HEK293 (cell line): ENCODE results near the gene SBF2.

Experiments
- ATF2 ChIP-seq: fragments of 450-650 bp; formaldehyde crosslinking; IDR thresholded peaks from 2 replicates; pipeline ENCODE4 v1.5.1; 2016; ENCODE audit warnings: missing biosample characterization, missing genetic modification characterization, low read depth
- CTCF ChIP-seq: fragments of 450-650 bp; formaldehyde crosslinking; IDR thresholded peaks from 2 replicates; pipeline ENCODE4 v1.5.1; 2016; ENCODE audit warnings: missing biosample characterization, missing genetic modification characterization
- EGR2 ChIP-seq: fragments of 450-650 bp; formaldehyde crosslinking; IDR thresholded peaks from 2 replicates; pipeline ENCODE4 v1.5.1; 2016; ENCODE audit warnings: low read depth, missing biosample characterization, missing genetic modification characterization
- GFI1B ChIP-seq: fragments of 450-650 bp; formaldehyde crosslinking; IDR thresholded peaks from 2 replicates; pipeline ENCODE4 v1.5.1; 2016; ENCODE audit warnings: missing biosample characterization, missing genetic modification characterization
- MEIS1 ChIP-seq: sonication (generic); formaldehyde crosslinking; IDR thresholded peaks from 2 replicates; pipeline ENCODE4 v1.8.1; 2022; ENCODE audit warnings: missing genetic modification reagents, mild to moderate bottlenecking, borderline replicate concordance
- ZBTB1 ChIP-seq: fragments of 450-650 bp; formaldehyde crosslinking; IDR thresholded peaks from 2 replicates; pipeline ENCODE4 v1.5.1; 2016; ENCODE audit warnings: missing biosample characterization, missing genetic modification characterization
- ZBTB20 ChIP-seq: fragments of 450-650 bp; formaldehyde crosslinking; IDR thresholded peaks from 2 replicates; pipeline ENCODE4 v1.5.1; 2016; ENCODE audit warnings: missing biosample characterization, missing genetic modification characterization
- ZNF146 ChIP-seq: fragments of 450-650 bp; formaldehyde crosslinking; IDR thresholded peaks from 2 replicates; pipeline ENCODE4 v1.5.1; 2016; ENCODE audit warnings: missing biosample characterization, missing genetic modification characterization
- ZNF23 ChIP-seq: fragments of 450-650 bp; formaldehyde crosslinking; IDR thresholded peaks from 2 replicates; pipeline ENCODE4 v1.5.1; 2016; ENCODE audit warnings: missing biosample characterization, missing genetic modification characterization, borderline replicate concordance
- ZNF548 ChIP-seq: fragments of 450-650 bp; formaldehyde crosslinking; IDR thresholded peaks from 2 replicates; pipeline ENCODE4 v1.5.1; 2016; ENCODE audit warnings: missing biosample characterization, missing genetic modification characterization
- ZNF560 ChIP-seq: fragments of 450-650 bp; formaldehyde crosslinking; IDR thresholded peaks from 2 replicates; pipeline ENCODE4 v1.5.1; 2017; ENCODE audit warnings: missing biosample characterization, missing genetic modification characterization, borderline replicate concordance
- ZNF792 ChIP-seq: fragments of 450-650 bp; formaldehyde crosslinking; IDR thresholded peaks from 2 replicates; pipeline ENCODE4 v1.5.1; 2016; ENCODE audit warnings: missing biosample characterization, missing genetic modification characterization
- TF ChIP-seq, protein P1 (sequence below): fragments of 450-650 bp; formaldehyde crosslinking; optimal IDR thresholded peaks from 2 replicates; pipeline ENCODE3; 2016; ENCODE audit warnings: missing biosample characterization, mild to moderate bottlenecking, missing genetic modification characterization
- TF ChIP-seq, protein P2 (sequence below): fragments of 450-650 bp; formaldehyde crosslinking; IDR thresholded peaks from 2 replicates; pipeline ENCODE4 v1.5.1; 2016; ENCODE audit warnings: missing biosample characterization, missing genetic modification characterization

DNA sequence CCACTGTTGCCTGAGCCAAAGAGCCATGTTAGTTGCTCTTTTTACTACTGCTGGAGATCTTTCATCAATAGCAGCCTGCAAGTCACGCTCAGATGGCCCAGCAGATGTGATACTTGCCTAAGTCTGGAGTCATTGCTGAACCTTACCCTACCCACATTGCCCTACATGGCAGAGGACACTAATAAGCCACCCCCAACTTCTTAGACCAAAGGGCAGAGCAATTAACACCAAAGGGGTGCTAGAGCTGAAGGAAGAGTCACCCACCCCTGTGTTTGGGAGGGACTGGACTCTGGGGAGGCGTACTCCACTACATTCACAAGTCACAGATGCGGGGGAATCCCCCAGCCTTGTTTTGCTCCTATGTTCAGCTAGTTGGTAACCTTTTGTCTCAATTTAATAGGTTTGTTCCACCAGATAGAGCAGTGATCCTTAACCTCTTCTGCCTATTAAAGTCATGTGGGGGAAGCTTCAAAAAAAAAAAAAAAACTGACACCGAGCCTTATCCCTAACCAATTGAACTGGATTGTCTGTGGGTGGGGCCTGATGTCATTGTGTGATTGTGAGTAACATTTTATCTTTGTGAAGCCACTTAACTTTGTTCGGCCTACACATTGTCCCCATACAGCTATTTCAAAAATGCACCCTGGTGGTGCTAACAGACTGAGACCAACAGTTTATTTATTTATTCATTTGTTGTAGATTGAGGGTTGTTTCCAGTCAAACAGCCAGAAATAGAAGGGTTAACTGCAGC is 23.9 kb upstream of the SBF2 start:
- no peak for TF ChIP-seq ZNF792 (tag by site-specific recombination)
- no peak for TF ChIP-seq ZBTB20 (tag by site-specific recombination)
- no peak for TF ChIP-seq ZBTB1 (tag by site-specific recombination)
- TF ChIP-seq CTCF (tag by site-specific recombination), result no peak
- no peak for TF ChIP-seq ZNF560 (tag by site-specific recombination)
- peak; percentile 74 for TF ChIP-seq EGR2 (tag by site-specific recombination)
- TF ChIP-seq, protein P1, sequence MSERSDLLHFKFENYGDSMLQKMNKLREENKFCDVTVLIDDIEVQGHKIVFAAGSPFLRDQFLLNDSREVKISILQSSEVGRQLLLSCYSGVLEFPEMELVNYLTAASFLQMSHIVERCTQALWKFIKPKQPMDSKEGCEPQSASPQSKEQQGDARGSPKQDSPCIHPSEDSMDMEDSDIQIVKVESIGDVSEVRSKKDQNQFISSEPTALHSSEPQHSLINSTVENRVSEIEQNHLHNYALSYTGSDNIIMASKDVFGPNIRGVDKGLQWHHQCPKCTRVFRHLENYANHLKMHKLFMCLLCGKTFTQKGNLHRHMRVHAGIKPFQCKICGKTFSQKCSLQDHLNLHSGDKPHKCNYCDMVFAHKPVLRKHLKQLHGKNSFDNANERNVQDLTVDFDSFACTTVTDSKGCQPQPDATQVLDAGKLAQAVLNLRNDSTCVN (tag by site-specific recombination), result no peak
- no peak for TF ChIP-seq ZNF146 (tag by site-specific recombination)
- no peak for TF ChIP-seq ATF2 (tag by site-specific recombination)
- no peak for TF ChIP-seq ZNF23 (tag by site-specific recombination)
- no peak for TF ChIP-seq MEIS1 (CRISPR knock-in tag)
- no peak for TF ChIP-seq ZNF548
- TF ChIP-seq, protein P2, sequence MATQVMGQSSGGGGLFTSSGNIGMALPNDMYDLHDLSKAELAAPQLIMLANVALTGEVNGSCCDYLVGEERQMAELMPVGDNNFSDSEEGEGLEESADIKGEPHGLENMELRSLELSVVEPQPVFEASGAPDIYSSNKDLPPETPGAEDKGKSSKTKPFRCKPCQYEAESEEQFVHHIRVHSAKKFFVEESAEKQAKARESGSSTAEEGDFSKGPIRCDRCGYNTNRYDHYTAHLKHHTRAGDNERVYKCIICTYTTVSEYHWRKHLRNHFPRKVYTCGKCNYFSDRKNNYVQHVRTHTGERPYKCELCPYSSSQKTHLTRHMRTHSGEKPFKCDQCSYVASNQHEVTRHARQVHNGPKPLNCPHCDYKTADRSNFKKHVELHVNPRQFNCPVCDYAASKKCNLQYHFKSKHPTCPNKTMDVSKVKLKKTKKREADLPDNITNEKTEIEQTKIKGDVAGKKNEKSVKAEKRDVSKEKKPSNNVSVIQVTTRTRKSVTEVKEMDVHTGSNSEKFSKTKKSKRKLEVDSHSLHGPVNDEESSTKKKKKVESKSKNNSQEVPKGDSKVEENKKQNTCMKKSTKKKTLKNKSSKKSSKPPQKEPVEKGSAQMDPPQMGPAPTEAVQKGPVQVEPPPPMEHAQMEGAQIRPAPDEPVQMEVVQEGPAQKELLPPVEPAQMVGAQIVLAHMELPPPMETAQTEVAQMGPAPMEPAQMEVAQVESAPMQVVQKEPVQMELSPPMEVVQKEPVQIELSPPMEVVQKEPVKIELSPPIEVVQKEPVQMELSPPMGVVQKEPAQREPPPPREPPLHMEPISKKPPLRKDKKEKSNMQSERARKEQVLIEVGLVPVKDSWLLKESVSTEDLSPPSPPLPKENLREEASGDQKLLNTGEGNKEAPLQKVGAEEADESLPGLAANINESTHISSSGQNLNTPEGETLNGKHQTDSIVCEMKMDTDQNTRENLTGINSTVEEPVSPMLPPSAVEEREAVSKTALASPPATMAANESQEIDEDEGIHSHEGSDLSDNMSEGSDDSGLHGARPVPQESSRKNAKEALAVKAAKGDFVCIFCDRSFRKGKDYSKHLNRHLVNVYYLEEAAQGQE, result no peak
- no peak for TF ChIP-seq GFI1B
